Iris pigment epithelial cell (primary cell): Measurements from ENCODE around the gene ATP6V0E1.

Experiments
- DNase-seq: peaks from one replicate; pipeline ENCODE4 v3.0.0-alpha.2; 2011; ENCODE audit warnings: low read depth

The ATP6V0E1 gene

DNA sequence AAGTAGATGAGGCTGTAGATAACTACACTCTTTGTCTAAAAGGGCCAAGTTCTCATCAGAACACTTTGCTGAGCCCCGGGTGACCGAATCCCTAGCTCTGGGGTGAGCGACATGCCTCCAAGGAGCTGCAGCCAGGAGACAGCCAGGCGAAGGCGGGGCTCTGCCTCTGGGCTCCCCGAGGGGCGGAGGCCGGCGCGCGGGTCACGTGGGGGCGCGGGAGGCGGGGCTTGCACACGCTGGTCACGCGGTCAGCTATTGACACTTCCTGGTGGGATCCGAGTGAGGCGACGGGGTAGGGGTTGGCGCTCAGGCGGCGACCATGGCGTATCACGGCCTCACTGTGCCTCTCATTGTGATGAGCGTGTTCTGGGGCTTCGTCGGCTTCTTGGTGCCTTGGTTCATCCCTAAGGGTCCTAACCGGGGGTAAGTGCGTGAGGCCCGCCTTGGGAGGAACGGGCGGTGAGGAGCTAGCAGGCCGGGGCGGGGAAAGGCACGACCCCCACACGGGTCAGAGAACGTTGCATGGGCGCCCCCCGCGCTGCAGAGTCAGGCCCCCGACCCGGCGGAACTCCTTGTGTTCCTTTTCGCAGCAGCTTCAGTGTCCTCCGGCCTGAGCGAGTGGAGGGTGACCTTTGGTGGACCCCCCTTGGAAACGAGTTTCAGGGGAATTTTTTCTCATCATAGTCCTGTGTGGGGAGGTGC, at the start of gene ATP6V0E1:
TSS of gene ATP6V0E1 (plus strand) at position 230 of the 702 bp plus-strand sequence. CDS start at position 320, 90 bp downstream.
- DNase-seq: peak; percentile 95

DNA sequence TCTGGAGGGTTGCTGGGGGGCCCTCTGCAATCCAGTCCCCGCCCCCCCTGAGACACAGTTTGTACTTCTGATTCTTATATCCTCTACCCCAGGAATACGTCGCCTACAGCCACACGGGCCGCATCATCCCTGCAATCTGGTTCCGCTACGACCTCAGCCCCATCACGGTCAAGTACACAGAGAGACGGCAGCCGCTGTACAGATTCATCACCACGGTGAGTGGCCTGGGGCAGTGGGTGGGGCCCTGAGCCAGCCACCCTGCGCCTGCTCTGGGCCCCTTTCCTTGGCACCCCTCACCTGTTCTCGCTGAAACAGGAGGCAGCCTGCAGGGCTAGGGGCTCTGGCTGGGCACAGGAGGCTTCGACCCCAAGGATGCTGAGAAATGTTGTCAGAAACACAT, 48.5 kb upstream of the ATP6V0E1 start:
- no peak for DNase-seq

DNA sequence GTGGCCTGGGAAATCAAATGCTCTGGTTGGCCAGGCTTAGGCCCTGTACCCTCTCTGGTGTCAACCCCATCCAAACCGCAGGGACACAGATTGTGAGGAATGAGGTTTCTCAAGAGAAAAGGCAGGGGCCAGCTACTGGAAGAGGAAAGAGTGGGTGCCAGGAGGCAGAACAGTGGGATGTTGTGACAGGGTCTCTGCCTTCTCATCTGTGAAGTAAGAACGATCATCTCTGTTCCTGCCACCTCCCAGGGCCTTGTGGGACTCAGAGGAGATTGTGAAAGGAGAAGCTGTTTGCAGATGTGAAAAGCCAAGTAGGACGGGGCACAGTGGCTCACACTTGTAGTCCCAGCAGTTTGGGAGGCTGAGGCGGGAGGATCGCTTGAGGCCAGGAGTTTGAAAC, 47.2 kb upstream of the ATP6V0E1 start:
- DNase-seq: no peak

DNA sequence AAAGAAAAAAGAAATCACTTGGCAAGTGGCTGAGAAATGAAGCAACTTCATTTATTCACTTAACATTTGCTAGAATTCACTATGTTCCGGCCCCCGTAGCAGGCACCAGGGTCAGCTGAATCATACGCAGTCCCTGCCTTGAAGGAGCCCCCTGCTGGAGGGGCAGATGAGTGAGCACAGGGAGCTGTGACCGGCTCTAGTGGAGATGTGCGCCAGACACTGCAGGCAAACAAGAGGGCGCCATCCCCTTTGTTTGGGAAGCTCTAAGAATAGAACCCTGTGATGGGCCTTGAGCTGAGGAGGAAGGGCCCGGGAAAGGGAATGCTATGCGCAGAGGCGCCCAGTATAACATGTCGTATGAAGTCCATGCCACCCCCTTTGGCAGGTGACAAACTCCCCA, 44.5 kb upstream of the ATP6V0E1 start:
- peak; percentile 40 for DNase-seq

DNA sequence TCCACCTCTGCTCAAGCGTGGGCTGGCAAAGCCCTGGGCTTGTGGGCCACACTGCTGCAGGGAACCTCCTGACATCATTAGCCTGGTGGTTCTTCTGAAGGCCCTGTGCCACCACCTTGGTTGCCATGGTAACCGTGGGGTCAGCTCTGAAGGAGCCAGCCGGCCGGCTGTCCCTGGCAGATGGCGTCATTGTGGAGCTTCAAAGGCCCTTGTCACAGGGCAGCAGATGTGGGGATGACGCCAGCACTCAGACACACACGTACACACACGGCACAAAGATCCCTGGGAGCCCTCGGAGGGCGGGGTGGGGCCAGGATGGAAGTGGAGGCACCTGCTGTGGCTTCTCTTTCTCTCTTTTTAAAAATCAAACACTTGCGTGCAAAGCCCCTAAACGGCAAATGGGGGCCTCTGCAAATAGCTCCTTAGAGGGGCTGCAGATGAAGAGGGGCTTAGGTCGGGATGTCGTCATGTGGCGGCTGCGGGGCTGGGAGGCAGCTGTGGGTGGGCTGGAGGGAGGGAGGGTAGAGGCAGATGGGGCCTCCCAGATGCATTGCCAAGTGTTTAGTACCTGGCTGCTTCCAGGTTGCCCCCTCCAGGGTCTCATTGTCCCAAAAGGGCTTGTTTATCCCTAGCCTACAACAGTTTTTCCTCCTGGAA, 43.8 kb upstream of the ATP6V0E1 start:
- no peak for DNase-seq

DNA sequence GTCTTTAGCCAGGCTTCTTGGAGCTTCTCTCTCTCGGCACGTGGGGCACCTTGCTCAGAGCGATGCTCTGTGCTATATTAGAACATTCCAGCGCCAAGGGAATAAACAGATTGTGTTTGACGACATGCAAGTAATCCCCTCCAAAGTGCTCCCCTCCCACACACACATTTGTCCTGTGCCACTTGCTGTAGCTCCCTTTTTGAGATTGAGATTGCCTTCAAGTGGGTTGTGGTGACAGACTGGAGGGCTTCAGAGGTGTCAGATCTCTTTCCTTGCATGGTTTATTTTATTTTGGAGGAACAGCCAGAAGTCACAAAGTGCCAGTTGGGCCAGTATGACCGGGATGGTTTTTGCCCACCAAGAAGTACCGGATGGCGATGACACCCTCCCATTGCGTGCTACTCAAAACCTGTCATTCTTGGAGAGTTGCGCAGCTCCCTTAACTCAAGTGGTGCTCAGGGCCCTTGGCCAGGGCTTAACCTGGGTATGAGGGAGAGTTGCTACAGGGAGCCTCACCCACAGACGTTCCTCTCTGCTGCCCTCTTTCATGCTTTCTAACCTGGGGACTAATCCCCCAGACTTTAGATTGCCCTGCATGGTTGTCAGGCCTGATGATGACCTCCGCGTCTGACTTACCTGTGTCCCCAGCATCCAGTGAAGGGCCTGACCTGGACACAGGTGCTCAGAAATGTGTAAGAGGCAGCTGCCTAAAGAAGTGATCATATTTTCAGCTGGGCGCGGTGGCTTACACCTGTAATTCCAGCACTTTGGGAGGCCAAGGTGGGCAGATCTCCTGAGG, 43.1 kb upstream of the ATP6V0E1 start:
- no peak for DNase-seq

DNA sequence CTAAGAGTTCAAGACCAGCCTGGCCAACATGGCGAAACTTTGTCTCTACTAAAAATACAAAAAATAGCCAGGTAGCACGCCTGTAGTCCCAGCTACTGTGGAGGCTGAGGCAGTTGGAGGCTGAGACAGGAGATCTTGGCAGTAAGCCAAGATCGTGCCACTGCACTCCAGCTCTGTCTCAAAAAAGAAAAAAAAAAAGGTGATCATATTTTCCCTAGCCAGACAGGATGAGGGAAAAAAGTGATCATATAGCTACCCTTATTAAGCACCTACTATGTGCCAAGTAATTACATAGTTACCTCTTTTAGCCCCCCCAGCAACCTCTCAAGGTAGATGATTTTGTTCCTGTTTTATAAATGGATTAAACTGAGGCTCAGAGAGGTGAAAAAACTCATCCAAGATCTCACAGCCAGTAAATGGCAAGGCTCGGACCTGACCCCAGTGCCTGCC, 42.5 kb upstream of the ATP6V0E1 start:
- no peak for DNase-seq

DNA sequence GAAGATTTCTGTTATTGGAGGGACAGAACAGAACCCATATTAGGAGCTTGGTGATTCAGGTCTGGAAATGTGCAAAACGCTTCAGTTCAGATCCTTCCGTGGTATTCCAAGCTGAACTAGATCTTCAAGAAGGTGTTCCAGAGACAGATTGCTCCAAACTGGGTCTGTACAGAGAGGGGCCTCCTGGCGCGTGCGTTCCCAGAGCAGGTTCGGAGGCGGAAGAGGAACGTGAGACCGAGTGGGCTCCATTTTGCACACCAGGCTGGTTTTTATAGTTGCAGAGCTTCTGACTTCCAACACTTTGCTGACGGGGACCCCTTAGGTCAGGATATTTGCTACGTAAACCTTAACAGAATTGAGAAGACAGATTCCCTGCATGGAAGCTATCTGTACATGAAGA, 41.0 kb upstream of the ATP6V0E1 start:
- no peak for DNase-seq

DNA sequence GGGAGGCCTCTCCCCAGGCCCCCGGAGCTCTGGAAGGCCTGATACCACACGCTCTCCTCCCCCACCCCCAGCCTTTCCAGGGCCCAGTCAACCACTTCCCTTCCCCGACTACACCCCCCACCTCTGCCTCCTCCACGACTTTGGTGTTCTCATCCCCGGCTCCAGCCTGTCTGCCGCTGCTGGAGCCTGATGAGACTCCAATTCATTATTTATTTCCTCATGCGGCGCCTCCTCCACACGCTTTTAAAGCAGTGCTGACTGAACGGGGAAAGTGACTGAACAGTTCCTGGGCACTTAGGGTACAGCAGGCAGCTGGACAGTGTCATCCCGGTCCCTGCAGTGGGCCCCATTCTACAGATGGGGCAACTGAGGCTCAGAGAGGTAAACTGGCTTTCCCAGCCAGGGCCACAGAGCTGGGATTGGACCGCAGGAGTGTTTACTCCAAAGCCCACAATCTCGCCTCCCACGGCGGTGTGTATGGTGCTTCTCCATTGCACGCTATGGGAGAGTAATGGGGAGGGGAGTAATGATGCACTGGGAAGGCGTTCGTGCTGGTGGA, 40.2 kb upstream of the ATP6V0E1 start:
- DNase-seq: peak; percentile 90

DNA sequence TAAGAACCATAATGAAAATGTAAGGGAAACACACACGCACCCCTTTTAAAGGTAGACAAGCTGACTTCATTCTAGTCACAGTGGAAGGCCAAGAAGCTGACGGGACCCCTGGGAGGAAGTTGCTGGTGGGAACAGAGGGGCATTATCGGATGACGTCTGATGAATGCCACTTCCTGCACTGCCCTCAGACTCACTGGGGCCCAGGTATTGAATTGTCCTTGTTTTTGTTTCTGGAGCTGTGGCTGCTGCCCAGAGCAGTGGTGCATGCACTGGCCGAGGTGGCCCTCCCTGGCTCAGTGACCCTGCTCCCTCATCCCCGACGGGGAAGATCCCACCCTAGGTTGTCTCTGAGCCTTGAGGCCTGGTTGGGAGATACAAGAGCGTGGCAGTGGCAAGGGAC, 39.7 kb upstream of the ATP6V0E1 start:
- no peak for DNase-seq

DNA sequence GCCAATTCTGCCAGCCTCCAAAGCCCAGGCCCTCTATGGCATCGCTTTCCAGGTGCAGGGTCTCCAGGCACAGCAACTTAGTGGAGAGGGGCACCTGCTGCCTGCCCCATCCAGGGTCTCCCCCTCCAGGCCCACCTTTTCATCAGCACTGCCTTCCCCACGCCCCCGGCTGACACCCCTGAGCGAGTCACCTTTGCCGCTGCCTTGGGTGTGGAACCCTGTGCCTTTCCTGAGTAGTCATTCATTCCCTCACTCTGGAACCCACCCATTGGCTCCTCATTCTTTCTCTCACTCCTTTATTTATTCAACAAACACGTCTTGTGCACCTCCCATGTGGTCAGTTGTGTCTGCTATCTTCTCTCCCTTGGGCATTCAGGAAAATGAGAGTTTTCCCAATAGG, 38.8 kb upstream of the ATP6V0E1 start:
- no peak for DNase-seq

DNA sequence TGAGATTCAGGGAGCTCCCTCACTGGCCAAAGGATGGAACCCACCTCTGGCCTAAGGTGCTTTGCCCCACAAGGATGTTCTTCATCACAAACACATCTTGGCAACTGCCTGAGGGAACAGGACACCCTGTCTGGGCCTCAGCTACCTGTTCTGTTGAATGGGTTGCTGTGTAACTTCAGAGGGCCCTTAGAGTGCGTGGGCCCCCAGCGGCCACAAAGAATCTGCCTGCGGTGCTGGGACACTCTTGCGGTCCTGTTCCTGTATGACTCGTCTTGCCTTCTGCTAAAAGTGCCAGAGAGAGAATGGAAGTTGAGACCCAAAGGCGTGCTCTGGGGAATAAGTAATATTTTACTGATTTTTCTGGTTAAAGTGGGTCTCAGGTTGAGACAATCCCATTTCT, 38.4 kb upstream of the ATP6V0E1 start:
- DNase-seq: no peak

DNA sequence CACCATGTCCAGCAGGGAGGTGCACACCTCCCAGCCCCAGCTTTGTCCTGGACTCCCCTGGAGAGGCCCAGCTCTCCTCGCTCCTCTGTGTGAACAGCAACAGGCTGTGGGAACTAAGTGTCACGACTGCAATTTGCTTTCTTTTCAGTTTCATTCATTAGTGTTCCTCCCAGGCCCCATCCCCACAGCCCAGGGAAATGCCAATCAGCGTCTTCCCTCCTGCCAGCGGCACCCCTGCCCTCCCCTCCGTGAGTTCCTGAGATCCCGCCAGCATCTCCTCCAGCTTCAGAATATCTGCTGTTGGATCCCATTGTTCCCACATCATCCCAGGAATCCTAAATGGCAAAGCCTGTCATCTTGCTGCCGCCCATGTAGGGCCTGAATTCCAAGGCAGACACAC, 37.4 kb upstream of the ATP6V0E1 start:
- no peak for DNase-seq

DNA sequence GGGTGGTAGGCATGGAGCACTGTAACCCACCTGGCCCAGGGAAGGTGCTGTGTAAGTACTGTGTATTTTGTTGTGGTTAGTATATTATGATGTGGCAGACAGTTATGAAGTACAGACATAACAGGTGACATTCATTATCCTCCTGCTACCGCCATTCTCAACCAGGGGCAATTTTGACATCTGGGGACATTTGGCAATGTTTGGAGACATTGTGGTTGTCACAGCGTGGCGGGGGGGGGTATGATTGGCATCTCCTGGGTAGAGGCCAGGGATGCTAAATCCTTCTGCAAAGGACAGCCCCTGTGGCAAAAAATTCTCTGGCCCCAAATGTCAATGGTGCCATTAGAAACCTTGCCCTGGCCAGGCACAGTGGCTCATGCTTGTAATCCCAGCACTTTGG, 34.1 kb upstream of the ATP6V0E1 start:
- DNase-seq: no peak

DNA sequence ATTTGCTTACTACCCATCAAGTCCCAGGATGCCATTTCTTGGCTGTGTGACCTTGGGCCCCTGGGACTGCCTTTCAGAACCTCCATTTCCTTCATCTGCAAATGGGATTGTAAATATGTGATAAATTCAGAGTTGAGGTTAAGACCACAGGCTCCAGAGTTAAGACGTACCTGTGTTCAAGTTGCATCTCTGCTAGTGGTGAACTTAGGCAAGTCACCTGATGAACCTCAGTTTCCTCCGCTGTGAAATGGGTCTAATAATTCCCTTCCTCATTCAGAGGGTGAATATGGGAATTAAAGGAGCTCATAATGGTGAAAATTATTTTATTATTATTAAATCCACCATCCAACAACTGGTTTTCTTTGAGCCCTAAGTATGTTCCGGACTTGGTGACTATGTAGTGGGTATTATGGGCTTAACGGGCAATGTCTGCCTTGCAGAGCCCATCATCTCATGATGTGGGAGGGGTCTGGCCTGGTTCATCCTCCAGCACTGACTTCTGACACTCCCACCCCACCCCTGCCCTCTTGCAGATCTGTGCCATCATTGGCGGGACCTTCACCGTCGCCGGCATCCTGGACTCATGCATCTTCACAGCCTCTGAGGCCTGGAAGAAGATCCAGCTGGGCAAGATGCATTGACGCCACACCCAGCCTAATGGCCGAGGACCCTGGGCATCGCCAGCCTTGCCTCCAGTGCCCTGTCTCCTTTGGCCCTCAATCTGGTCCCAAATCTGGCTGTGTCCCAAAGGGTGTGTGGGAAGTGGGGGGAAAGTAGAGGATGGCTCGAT, 33.2 kb upstream of the ATP6V0E1 start:
- DNase-seq: no peak

DNA sequence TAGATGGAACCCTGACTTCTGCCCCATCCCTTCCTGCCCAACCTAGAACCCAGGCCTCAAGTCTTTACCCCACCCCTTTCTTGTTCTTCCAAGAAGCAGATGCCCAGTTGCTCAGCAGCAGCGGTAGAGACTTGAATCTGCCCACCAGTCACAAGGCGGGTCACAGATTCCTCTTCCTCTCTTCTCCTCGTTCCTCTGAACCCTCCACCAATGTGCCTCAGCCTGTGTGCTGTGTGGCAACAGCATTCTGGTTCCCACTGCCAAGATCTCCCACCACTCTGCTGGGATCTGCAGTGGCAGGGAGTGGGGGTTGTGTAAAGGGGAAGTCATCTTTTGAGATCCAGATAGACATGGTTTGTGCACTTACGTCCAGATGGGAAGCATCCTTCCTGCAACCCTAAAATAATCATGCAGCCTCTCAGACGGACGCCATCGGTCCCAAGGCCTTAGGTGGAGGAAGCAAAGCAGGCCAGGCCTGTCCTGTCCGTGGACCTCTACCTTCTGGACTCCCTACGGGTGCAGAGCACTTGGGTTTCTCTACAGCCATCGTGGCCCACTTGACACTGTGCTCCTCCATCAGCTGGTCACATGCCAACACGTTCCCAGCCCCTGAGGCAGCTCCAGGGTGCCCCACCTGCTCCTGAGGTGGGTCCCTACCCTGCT, 32.1 kb upstream of the ATP6V0E1 start:
- no peak for DNase-seq

DNA sequence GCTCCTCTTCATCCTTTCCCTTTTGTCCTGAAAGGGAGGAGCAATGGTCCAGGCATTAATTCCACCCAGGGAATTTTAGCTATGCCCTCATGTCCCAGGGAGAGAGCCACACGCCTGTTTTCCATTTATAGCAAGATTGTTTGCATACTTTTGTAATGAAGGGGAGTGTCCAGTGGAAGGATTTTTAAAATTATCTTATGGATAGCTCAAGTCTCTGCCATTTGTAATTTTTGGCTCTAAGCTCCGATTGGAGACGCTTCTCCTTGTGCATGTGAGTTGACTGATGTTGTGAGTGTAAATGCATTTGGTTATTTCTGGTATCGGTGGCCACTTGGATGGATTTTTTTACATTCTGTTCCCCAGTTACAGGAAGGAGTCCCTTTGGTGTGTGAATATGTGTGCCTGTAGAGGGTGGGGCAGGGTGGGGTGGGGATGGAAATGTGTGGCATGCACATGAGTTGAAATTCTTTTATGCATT, 31.5 kb upstream of the ATP6V0E1 start:
- no peak for DNase-seq

DNA sequence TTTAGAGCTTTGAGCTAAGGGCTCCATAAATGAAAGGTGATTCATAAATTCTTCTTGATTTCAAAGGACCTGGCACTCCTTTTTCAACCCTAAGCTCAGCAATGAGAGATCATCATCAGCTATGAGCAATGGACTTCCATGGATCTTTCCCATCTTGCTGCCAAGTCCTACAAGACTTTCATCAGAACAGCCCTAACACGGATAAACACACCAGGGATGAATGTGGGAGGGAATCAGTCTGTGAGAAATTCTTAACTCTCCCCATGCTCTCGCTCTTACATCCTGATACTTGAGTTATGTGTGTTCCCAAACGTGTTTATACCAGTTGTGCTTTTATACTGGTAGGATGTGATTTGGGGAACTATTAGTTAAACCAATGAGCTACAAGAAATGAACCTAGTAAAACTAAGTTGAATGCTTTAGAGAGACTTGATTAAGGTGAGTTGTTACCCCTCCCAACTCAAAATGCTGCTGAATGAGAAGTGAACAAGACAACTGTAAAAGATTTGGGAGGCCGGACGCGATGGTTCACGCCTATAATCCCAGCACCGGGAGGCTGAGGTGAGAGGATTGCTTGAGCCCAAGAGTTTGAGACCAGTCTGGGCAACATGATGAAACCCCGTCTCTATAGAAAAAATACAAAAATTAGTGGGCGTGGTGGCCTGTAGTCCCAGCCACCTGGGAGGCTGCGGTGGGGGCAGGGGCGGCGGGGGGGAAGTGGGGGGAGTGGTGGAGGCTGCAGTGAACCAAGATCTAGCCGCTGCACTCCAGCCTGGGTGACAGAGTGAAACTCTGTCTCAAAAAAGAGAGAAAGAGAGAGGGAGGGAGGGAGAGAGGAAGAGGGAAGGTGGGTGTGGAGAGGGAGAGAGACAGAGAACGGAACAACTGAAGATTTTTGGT, 29.5 kb upstream of the ATP6V0E1 start:
- DNase-seq: peak; percentile 87

DNA sequence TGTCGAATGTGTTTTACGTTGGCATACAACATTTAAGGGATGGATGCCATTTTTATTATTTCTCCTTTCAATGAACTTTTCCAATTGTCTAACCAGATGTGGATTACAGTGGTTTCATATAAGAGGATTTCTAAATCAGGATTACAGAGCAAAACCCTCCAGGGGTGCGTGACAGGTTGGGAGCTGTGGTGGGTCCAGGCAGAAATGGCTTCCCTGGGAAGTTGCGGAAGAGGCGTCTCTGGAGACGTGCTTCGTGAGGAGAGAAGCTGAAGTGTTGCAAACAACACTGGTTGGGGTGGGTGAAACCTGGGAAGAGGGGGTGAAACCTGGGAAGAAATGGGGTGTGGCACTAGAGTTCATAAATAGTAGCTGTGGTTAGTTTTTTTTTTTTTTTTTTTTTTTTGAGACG, 28.8 kb upstream of the ATP6V0E1 start:
- no peak for DNase-seq

DNA sequence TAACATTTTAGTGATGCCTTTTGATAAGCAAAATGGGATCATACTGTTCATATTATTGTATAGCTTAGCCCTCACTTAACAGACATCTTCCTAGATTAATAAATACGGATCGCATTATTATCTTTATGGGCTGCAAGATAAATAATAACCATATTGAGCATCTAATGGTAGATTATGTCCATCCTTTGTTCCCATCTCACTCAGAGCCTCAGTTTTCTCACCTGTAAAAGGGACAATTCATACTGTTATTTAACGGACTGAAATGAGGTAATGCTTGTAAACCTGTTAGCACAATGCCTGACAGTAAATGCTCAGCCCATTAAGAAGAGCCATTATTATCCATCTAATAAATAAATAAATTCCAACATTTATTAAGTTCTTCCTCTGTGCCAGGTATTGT, 27.3 kb upstream of the ATP6V0E1 start:
- no peak for DNase-seq
